GM23338 (cell line): ENCODE measurements around the gene KSR2. TPM values are rescaled to one million over a fixed set of nuclear protein-coding genes. Genes with fewer than 3 reads are reported as not detected.

ENCODE experiments used
- ATAC-seq: fragments of 200-7000 bp; cut with Tn5 transposase; 3 replicates; pipeline ENCODE4 v1.9.1; 2020
- DNase-seq: peaks from one replicate; pipeline ENCODE4 v3.0.0-alpha.2; 2015; ENCODE audit warnings: low spot score
- H2AFZ ChIP-seq: fragments of 200-600 bp; sonication (generic); 2 replicates; pipeline ENCODE4 v1.8.0; 2016; ENCODE audit warnings: antibody characterized with exemption, mild to moderate bottlenecking, moderate library complexity
- H3F3A ChIP-seq: fragments of 200-600 bp; sonication (generic); replicated peaks from 2 replicates; pipeline ENCODE4 v1.8.0; 2017; ENCODE audit warnings: antibody characterized with exemption, mixed run types, low read depth
- H3K27ac ChIP-seq: fragments of 200-600 bp; sonication (generic); 2 replicates; pipeline ENCODE4 v1.6.1; 2016; ENCODE audit warnings: low read depth
- H3K27me3 ChIP-seq: fragments of 200-600 bp; sonication (generic); 2 replicates; pipeline ENCODE4 v1.8.0; 2016; ENCODE audit warnings: mild to moderate bottlenecking, mixed run types, moderate library complexity; ENCODE audit not compliant: insufficient read depth
- H3K36me3 ChIP-seq: fragments of 200-600 bp; sonication (generic); 2 replicates; pipeline ENCODE4 v1.8.0; 2016; ENCODE audit warnings: mild to moderate bottlenecking; ENCODE audit not compliant: insufficient read depth
- H3K4me1 ChIP-seq: fragments of 200-600 bp; sonication (generic); 2 replicates; pipeline ENCODE4 v1.8.0; 2016; ENCODE audit warnings: mild to moderate bottlenecking, moderate library complexity; ENCODE audit not compliant: insufficient read depth
- H3K4me2 ChIP-seq: fragments of 200-600 bp; sonication (generic); 2 replicates; pipeline ENCODE4 v1.7.1; 2017; ENCODE audit warnings: mixed run types
- H3K4me3 ChIP-seq: fragments of 200-600 bp; sonication (generic); 2 replicates; pipeline ENCODE4 v1.6.1; 2016; ENCODE audit warnings: mixed run types
- H3K79me2 ChIP-seq: fragments of 200-600 bp; sonication (generic); replicated peaks from 2 replicates; pipeline ENCODE4 v1.8.0; 2017; ENCODE audit warnings: mild to moderate bottlenecking; ENCODE audit not compliant: insufficient read depth
- H3K9me2 ChIP-seq: fragments of 200-600 bp; sonication (generic); 2 replicates; pipeline ENCODE4 v1.8.0; 2017; ENCODE audit not compliant: insufficient read depth
- H4K20me1 ChIP-seq: fragments of 200-600 bp; sonication (generic); replicated peaks from 2 replicates; pipeline ENCODE4 v1.8.0; 2017; ENCODE audit warnings: mild to moderate bottlenecking; ENCODE audit not compliant: insufficient read depth
- H3K27ac Mint-ChIP-seq: 2 replicates; pipeline ENCODE4 v1.8.0; 2020; ENCODE audit warnings: inconsistent platforms, mild to moderate bottlenecking, moderate library complexity, mixed read lengths
- H3K27me3 Mint-ChIP-seq: 3 replicates; pipeline ENCODE4 v1.8.0; 2022; ENCODE audit warnings: low read depth, mild to moderate bottlenecking, moderate library complexity, mixed read lengths, inconsistent platforms; ENCODE audit not compliant: insufficient read depth, poor library complexity
- H3K36me3 Mint-ChIP-seq: 3 replicates; pipeline ENCODE4 v1.8.0; 2021; ENCODE audit warnings: low read depth, mild to moderate bottlenecking, inconsistent platforms, moderate library complexity, mixed read lengths
- H3K4me1 Mint-ChIP-seq: 3 replicates; pipeline ENCODE4 v1.8.0; 2020; ENCODE audit warnings: mild to moderate bottlenecking, inconsistent platforms, mixed read lengths
- H3K4me3 Mint-ChIP-seq: 3 replicates; pipeline ENCODE4 v1.8.0; 2021; ENCODE audit warnings: moderate library complexity, mild to moderate bottlenecking, inconsistent platforms, mixed read lengths
- H3K9me3 Mint-ChIP-seq: 3 replicates; pipeline ENCODE4 v1.8.0; 2020; ENCODE audit warnings: moderate library complexity, mild to moderate bottlenecking, inconsistent platforms, mixed read lengths
- CREB1 ChIP-seq: fragments of 250-450 bp; sonication (Bioruptor Pico); IDR thresholded peaks from 2 replicates; pipeline ENCODE4 v1.5.0; 2020; ENCODE audit warnings: low read depth, mild to moderate bottlenecking, moderate library complexity
- ETS1 ChIP-seq: IDR thresholded peaks from 2 replicates; pipeline ENCODE4 v1.6.1; 2016; ENCODE audit warnings: antibody characterized with exemption
- EZH2 ChIP-seq: fragments of 200-600 bp; sonication (generic); IDR thresholded peaks from one replicate; pipeline ENCODE4 v1.8.0; 2017; ENCODE audit warnings: antibody characterized with exemption, mild to moderate bottlenecking, low read depth; ENCODE audit not compliant: unreplicated experiment
- EZH2phosphoT487 ChIP-seq: fragments of 200-600 bp; sonication (generic); IDR thresholded peaks from one replicate; pipeline ENCODE4 v1.8.1; 2018; ENCODE audit warnings: antibody characterized with exemption; ENCODE audit not compliant: unreplicated experiment
- JUNB ChIP-seq: IDR thresholded peaks from one replicate; pipeline ENCODE4 v1.6.1; 2016; ENCODE audit warnings: antibody characterized with exemption; ENCODE audit not compliant: unreplicated experiment
- POLR2AphosphoS5 ChIP-seq: IDR thresholded peaks from 2 replicates; pipeline ENCODE4 v1.6.1; 2016; ENCODE audit warnings: antibody characterized with exemption, low read depth
- STAT1 ChIP-seq: IDR thresholded peaks from one replicate; pipeline ENCODE4 v1.6.1; 2016; ENCODE audit warnings: antibody characterized with exemption; ENCODE audit not compliant: unreplicated experiment
- ZNF331 ChIP-seq: fragments of 250-450 bp; sonication (Bioruptor Pico); IDR thresholded peaks from 2 replicates; pipeline ENCODE4 v1.5.0; 2020; ENCODE audit warnings: low read depth, mild to moderate bottlenecking, moderate library complexity
- polyA plus RNA-seq: library from polyadenylated mRNA; unstranded; fragments of >200 nt; fragmentation: Nextera tagmentation; extraction: Ambion mirVana; gene quantifications from 2 replicates; pipeline ENCODE4 v1.2.1, GENCODE V29; 2016
- total RNA-seq: library from RNA; depleted of rRNA; stranded (reverse); fragments of >200 nt; shearing (Covaris generic); gene quantifications from 2 replicates; pipeline ENCODE4 v1.2.3, GENCODE V29; 2014
- TF ChIP-seq, protein P1 (sequence below), 2 experiments: fragments of 200-600 bp in 1 of 2; sonication (generic) in 1 of 2; conservative IDR thresholded peaks; 2 replicates each; pipeline versions ENCODE4 v1.5.1 to v1.6.1; 2016 to 2017; ENCODE audit warnings: antibody characterized with exemption in 2 of 2, low read depth in 2 of 2, mild to moderate bottlenecking in 2 of 2, moderate library complexity in 1 of 2
- TF ChIP-seq, protein P2 (sequence below): fragments of 250-450 bp; sonication (Bioruptor Pico); IDR thresholded peaks from 2 replicates; pipeline ENCODE4 v1.5.0; 2020; ENCODE audit warnings: mild to moderate bottlenecking, moderate library complexity

KSR2 gene
- total and polyA plus RNA-seq, 2 experiments from 2014 or later = 1.1 to 2.7 TPM

- DNase-seq (no peak), ATAC-seq (no peak)
Measured at GRCh38 chr12:117592588-117593305, 376.0 kb downstream of the KSR2 start.

More at GRCh38 chr12:117592588-117593305, 376.0 kb downstream of the KSR2 start:
- TF ChIP-seq, protein P1, sequence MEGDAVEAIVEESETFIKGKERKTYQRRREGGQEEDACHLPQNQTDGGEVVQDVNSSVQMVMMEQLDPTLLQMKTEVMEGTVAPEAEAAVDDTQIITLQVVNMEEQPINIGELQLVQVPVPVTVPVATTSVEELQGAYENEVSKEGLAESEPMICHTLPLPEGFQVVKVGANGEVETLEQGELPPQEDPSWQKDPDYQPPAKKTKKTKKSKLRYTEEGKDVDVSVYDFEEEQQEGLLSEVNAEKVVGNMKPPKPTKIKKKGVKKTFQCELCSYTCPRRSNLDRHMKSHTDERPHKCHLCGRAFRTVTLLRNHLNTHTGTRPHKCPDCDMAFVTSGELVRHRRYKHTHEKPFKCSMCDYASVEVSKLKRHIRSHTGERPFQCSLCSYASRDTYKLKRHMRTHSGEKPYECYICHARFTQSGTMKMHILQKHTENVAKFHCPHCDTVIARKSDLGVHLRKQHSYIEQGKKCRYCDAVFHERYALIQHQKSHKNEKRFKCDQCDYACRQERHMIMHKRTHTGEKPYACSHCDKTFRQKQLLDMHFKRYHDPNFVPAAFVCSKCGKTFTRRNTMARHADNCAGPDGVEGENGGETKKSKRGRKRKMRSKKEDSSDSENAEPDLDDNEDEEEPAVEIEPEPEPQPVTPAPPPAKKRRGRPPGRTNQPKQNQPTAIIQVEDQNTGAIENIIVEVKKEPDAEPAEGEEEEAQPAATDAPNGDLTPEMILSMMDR (conservative IDR thresholded peaks at IDR 0.05; ENCODE audit: low read depth in 2 of 2) = no peak
- TF ChIP-seq CREB1 (no peak), EZH2phosphoT487 (no peak), POLR2AphosphoS5 (no peak), STAT1 (no peak), EZH2 (no peak), ETS1 (no peak), ZNF331 (CRISPR knock-in tag) (no peak), JUNB (no peak)
- TF ChIP-seq, protein P2, sequence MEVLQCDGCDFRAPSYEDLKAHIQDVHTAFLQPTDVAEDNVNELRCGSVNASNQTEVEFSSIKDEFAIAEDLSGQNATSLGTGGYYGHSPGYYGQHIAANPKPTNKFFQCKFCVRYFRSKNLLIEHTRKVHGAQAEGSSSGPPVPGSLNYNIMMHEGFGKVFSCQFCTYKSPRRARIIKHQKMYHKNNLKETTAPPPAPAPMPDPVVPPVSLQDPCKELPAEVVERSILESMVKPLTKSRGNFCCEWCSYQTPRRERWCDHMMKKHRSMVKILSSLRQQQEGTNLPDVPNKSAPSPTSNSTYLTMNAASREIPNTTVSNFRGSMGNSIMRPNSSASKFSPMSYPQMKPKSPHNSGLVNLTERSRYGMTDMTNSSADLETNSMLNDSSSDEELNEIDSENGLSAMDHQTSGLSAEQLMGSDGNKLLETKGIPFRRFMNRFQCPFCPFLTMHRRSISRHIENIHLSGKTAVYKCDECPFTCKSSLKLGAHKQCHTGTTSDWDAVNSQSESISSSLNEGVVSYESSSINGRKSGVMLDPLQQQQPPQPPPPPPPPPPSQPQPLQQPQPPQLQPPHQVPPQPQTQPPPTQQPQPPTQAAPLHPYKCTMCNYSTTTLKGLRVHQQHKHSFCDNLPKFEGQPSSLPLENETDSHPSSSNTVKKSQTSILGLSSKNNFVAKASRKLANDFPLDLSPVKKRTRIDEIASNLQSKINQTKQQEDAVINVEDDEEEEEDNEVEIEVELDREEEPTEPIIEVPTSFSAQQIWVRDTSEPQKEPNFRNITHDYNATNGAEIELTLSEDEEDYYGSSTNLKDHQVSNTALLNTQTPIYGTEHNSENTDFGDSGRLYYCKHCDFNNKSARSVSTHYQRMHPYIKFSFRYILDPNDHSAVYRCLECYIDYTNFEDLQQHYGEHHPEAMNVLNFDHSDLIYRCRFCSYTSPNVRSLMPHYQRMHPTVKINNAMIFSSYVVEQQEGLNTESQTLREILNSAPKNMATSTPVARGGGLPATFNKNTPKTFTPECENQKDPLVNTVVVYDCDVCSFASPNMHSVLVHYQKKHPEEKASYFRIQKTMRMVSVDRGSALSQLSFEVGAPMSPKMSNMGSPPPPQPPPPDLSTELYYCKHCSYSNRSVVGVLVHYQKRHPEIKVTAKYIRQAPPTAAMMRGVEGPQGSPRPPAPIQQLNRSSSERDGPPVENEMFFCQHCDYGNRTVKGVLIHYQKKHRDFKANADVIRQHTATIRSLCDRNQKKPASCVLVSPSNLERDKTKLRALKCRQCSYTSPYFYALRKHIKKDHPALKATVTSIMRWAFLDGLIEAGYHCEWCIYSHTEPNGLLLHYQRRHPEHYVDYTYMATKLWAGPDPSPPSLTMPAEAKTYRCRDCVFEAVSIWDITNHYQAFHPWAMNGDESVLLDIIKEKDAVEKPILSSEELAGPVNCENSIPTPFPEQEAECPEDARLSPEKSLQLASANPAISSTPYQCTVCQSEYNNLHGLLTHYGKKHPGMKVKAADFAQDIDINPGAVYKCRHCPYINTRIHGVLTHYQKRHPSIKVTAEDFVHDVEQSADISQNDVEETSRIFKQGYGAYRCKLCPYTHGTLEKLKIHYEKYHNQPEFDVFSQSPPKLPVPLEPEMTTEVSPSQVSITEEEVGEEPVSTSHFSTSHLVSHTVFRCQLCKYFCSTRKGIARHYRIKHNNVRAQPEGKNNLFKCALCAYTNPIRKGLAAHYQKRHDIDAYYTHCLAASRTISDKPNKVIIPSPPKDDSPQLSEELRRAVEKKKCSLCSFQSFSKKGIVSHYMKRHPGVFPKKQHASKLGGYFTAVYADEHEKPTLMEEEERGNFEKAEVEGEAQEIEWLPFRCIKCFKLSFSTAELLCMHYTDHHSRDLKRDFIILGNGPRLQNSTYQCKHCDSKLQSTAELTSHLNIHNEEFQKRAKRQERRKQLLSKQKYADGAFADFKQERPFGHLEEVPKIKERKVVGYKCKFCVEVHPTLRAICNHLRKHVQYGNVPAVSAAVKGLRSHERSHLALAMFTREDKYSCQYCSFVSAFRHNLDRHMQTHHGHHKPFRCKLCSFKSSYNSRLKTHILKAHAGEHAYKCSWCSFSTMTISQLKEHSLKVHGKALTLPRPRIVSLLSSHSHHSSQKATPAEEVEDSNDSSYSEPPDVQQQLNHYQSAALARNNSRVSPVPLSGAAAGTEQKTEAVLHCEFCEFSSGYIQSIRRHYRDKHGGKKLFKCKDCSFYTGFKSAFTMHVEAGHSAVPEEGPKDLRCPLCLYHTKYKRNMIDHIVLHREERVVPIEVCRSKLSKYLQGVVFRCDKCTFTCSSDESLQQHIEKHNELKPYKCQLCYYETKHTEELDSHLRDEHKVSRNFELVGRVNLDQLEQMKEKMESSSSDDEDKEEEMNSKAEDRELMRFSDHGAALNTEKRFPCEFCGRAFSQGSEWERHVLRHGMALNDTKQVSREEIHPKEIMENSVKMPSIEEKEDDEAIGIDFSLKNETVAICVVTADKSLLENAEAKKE (CRISPR knock-in tag) = no peak
- Mint-ChIP-seq H3K27ac (no peak overlapping the region; the same call in none of the 2 replicates), H3K4me1 (peaks cover 17% of the 10 kb centered on the region), H3K36me3 (no peaks in the 10 kb centered on the region), H3K9me3 (no peaks in the 10 kb centered on the region; the same call in 2 of the 3 replicates), H3K4me3 (no peak overlapping the region), H3K27me3 (peaks cover 3% of the 10 kb centered on the region)
- Histone ChIP-seq H3K4me3 (no peak overlapping the region), H3F3A (no peaks in the 10 kb centered on the region), H3K36me3 (no peaks in the 10 kb centered on the region), H3K27ac (no peak overlapping the region), H3K27me3 (no peaks in the 10 kb centered on the region), H3K79me2 (no peaks in the 10 kb centered on the region), H2AFZ (0 out of 2 replicates have a peak overlapping the region, but pooled peaks have one; percentile 38), H4K20me1 (no peaks in the 10 kb centered on the region), H3K9me2 (no peaks in the 10 kb centered on the region), H3K4me1 (peaks cover 9% of the 10 kb centered on the region), H3K4me2 (no peak overlapping the region)
